IMR-90 (cell line): Measurements from ENCODE around the gene PDXDC1. TPM values are rescaled to one million over a fixed set of nuclear protein-coding genes. Genes with fewer than 3 reads are reported as not detected.

Experiments
- ATAC-seq: fragments of 200-7000 bp; cut with Tn5 transposase; 2 replicates; pipeline ENCODE4 v1.9.1; 2020; ENCODE audit warnings: low read depth, mild to moderate bottlenecking, moderate library complexity
- BruUV-seq: library from RNA; stranded (reverse); fragments of 400-500 nt; replicated peaks from 2 replicates; lab custom pipeline; 2021; lab: Mats Ljungman, UMichigan
- CTCF ChIA-PET: fragments of 300-600 bp; formaldehyde crosslinking; extraction: SDS; loops from one replicate; lab custom pipeline; 2021; ENCODE audit warnings: antibody characterized with exemption; lab: Yijun Ruan, JAX
- POLR2A ChIA-PET: fragments of 300-600 bp; sonication (Branson Sonifier 250); formaldehyde crosslinking; loops from one replicate; lab custom pipeline; 2022; ENCODE audit warnings: antibody characterized with exemption; ENCODE audit not compliant: unreplicated experiment; lab: Charles Lee
- DNase-seq: peaks from one replicate; pipeline ENCODE4 v3.0.0; 2013
- H2AFZ ChIP-seq: replicated peaks from 2 replicates; pipeline ENCODE3; 2013; ENCODE audit warnings: low read length, mild to moderate bottlenecking; ENCODE audit not compliant: poor library complexity
- H2AK5ac ChIP-seq: 2 replicates; pipeline ENCODE4 v1.6.1; 2013; ENCODE audit warnings: low read depth, low read length, inconsistent platforms
- H2AK9ac ChIP-seq: replicated peaks from 2 replicates; pipeline ENCODE3; 2013; ENCODE audit warnings: mild to moderate bottlenecking, low read depth, low read length, moderate library complexity; ENCODE audit not compliant: poor library complexity
- H2BK120ac ChIP-seq: 2 replicates; pipeline ENCODE4 v1.6.1; 2013; ENCODE audit warnings: low read depth, low read length, inconsistent platforms
- H2BK15ac ChIP-seq: 3 replicates; pipeline ENCODE4 v1.6.1; 2013; ENCODE audit warnings: low read depth, low read length, inconsistent platforms
- H2BK20ac ChIP-seq: 2 replicates; pipeline ENCODE4 v1.6.1; 2013; ENCODE audit warnings: low read depth, mild to moderate bottlenecking, inconsistent platforms, low read length, moderate library complexity
- H2BK5ac ChIP-seq: 2 replicates; pipeline ENCODE4 v1.6.1; 2013; ENCODE audit warnings: mild to moderate bottlenecking, low read depth, low read length, inconsistent platforms; ENCODE audit not compliant: poor library complexity, severe bottlenecking
- H3K14ac ChIP-seq: replicated peaks from 2 replicates; pipeline ENCODE4 v1.6.1; 2013; ENCODE audit warnings: low read depth, low read length, inconsistent platforms
- H3K18ac ChIP-seq: 2 replicates; pipeline ENCODE4 v1.6.1; 2013; ENCODE audit warnings: low read depth, low read length, control low read depth
- H3K23ac ChIP-seq: 2 replicates; pipeline ENCODE4 v1.6.1; 2013; ENCODE audit warnings: low read depth, low read length, inconsistent platforms
- H3K27ac ChIP-seq: 2 replicates; pipeline ENCODE4 v1.5.1; 2013; ENCODE audit warnings: mild to moderate bottlenecking, control low read depth, low read length; ENCODE audit not compliant: insufficient read depth
- H3K27me3 ChIP-seq: 2 replicates; pipeline ENCODE4 v1.6.1; 2013; ENCODE audit warnings: low read length; ENCODE audit not compliant: control insufficient read depth, insufficient read depth
- H3K36me3 ChIP-seq: 2 replicates; pipeline ENCODE4 v1.6.1; 2013; ENCODE audit warnings: low read length, mixed read lengths; ENCODE audit not compliant: control insufficient read depth, insufficient read depth
- H3K4ac ChIP-seq: 2 replicates; pipeline ENCODE4 v1.6.1; 2013; ENCODE audit warnings: low read depth, low read length, inconsistent platforms
- H3K4me1 ChIP-seq: 2 replicates; pipeline ENCODE4 v1.6.1; 2013; ENCODE audit warnings: low read length, mixed read lengths; ENCODE audit not compliant: control insufficient read depth, insufficient read depth
- H3K4me2 ChIP-seq: 2 replicates; pipeline ENCODE4 v1.6.1; 2013; ENCODE audit warnings: low read depth, mild to moderate bottlenecking, control low read depth, low read length, moderate library complexity
- H3K4me3 ChIP-seq: 2 replicates; pipeline ENCODE4 v1.5.1; 2013; ENCODE audit warnings: low read depth, mild to moderate bottlenecking, control low read depth, low read length, moderate library complexity; ENCODE audit not compliant: insufficient read depth
- H3K56ac ChIP-seq: 2 replicates; pipeline ENCODE4 v1.6.1; 2013; ENCODE audit warnings: low read length, inconsistent platforms; ENCODE audit not compliant: insufficient read depth; ENCODE audit errors: extremely low read depth
- H3K79me1 ChIP-seq, 2 experiments: 2 replicates each; pipeline ENCODE4 v1.6.1; 2013; ENCODE audit warnings: low read length in 2 of 2, inconsistent platforms in 1 of 2, low read depth in 1 of 2
- H3K9ac ChIP-seq: 2 replicates; pipeline ENCODE4 v1.6.1; 2013; ENCODE audit warnings: low read depth, low read length, control low read depth
- H3K9me1 ChIP-seq: 2 replicates; pipeline ENCODE4 v1.6.1; 2013; ENCODE audit warnings: low read length, inconsistent platforms; ENCODE audit not compliant: insufficient read depth
- H3K9me3 ChIP-seq: 2 replicates; pipeline ENCODE4 v1.6.1; 2013; ENCODE audit warnings: low read length; ENCODE audit not compliant: control insufficient read depth, insufficient read depth
- H4K20me1 ChIP-seq: 2 replicates; pipeline ENCODE4 v1.6.1; 2013; ENCODE audit warnings: low read length, inconsistent platforms; ENCODE audit not compliant: insufficient read depth
- H4K5ac ChIP-seq: 2 replicates; pipeline ENCODE4 v1.6.1; 2013; ENCODE audit warnings: mild to moderate bottlenecking, low read depth, low read length, control low read depth
- H4K8ac ChIP-seq, 2 experiments: 2 replicates each; pipeline ENCODE4 v1.6.1; 2013; ENCODE audit warnings: low read depth in 2 of 2, low read length in 2 of 2, control low read depth in 1 of 2, inconsistent platforms in 1 of 2
- H4K91ac ChIP-seq: 2 replicates; pipeline ENCODE4 v1.6.1; 2013; ENCODE audit warnings: low read depth, low read length, inconsistent platforms; ENCODE audit not compliant: insufficient read depth
- BHLHE40 ChIP-seq: fragments of 150-350 bp; IDR thresholded peaks from 2 replicates; pipeline ENCODE4 v1.6.1; 2016; ENCODE audit warnings: mild to moderate bottlenecking, low read depth, low read length
- CEBPB ChIP-seq: IDR thresholded peaks from 2 replicates; pipeline ENCODE4 v1.6.1; 2012; ENCODE audit warnings: low read depth, low read length, improper control_type of control experiment
- CHD1 ChIP-seq: IDR thresholded peaks from 2 replicates; pipeline ENCODE4 v1.6.1; 2012; ENCODE audit warnings: low read depth, low read length, improper control_type of control experiment
- FOS ChIP-seq: fragments of 150-350 bp; IDR thresholded peaks from 2 replicates; pipeline ENCODE4 v1.6.1; 2016; ENCODE audit warnings: low read depth, low read length
- MAFK ChIP-seq: IDR thresholded peaks from 2 replicates; pipeline ENCODE4 v1.6.1; 2012; ENCODE audit warnings: low read depth, low read length, improper control_type of control experiment
- MAZ ChIP-seq: IDR thresholded peaks from 2 replicates; pipeline ENCODE4 v1.6.1; 2012; ENCODE audit warnings: low read depth, mild to moderate bottlenecking, low read length, improper control_type of control experiment, moderate library complexity, borderline replicate concordance
- MXI1 ChIP-seq: IDR thresholded peaks from 2 replicates; pipeline ENCODE4 v1.6.1; 2012; ENCODE audit warnings: low read depth, mild to moderate bottlenecking, low read length, moderate library complexity, borderline replicate concordance
- POLR2A ChIP-seq: IDR thresholded peaks from 2 replicates; pipeline ENCODE4 v1.6.1; 2012; ENCODE audit warnings: mild to moderate bottlenecking, low read depth, low read length
- RAD21 ChIP-seq: IDR thresholded peaks from 2 replicates; pipeline ENCODE4 v1.6.1; 2012; ENCODE audit warnings: low read length, improper control_type of control experiment
- RCOR1 ChIP-seq: IDR thresholded peaks from 2 replicates; pipeline ENCODE4 v1.6.1; 2012; ENCODE audit warnings: mild to moderate bottlenecking, low read length, improper control_type of control experiment; ENCODE audit not compliant: insufficient replicate concordance
- SMC3 ChIP-seq: fragments of 150-350 bp; IDR thresholded peaks from 2 replicates; pipeline ENCODE4 v1.6.1; 2016; ENCODE audit warnings: low read depth, mild to moderate bottlenecking, antibody characterized with exemption, low read length, moderate library complexity
- WGBS, 2 experiments: methylation state at CpG; one replicate each; pipeline versions ENCODE4 v1.1.5 to v1.1.7; 2013; ENCODE audit warnings: missing lambda C conversion rate in 2 of 2; ENCODE audit not compliant: insufficient read length in 1 of 2; ENCODE audit errors: extremely low coverage in 2 of 2; 5-methylcytosine and 5-hydroxymethylcytosine counted together
- dilution Hi-C: fragments of 300-500 bp; cut with HindIII; formaldehyde crosslinking; loops from one replicate; pipeline ENCODE4 v1.14.3; 2018; ENCODE audit warnings: low sequenced_read_pairs; ENCODE audit not compliant: unreplicated experiment
- in situ Hi-C: fragments of 300-500 bp; cut with MboI; formaldehyde crosslinking; loops from 3 replicates; pipeline ENCODE4 v1.14.3; 2019; ENCODE audit warnings: low sequenced_read_pairs, inconsistent platforms, mixed read lengths
- intact Hi-C: fragments of 100-400 bp; cut with micrococcal nuclease; formaldehyde crosslinking; loops from 2 replicates; pipeline ENCODE4 v1.10.0; 2022
- polyA plus RNA-seq, 3 experiments: library from polyadenylated mRNA; depleted of rRNA; stranded (reverse); fragments of >200 nt; gene quantifications; 2 replicates each; pipeline ENCODE4 v1.2.3, GENCODE V29; 2012; ENCODE audit warnings: low replicate concordance in 1 of 3
- total RNA-seq: library from RNA; depleted of rRNA; stranded (reverse); fragments of >200 nt; gene quantifications from 2 replicates; pipeline ENCODE4 v1.2.3, GENCODE V29; 2012
- TF ChIP-seq, protein P1 (sequence below): conservative IDR thresholded peaks from 2 replicates; pipeline ENCODE4 v1.5.1; 2012; ENCODE audit warnings: mild to moderate bottlenecking, low read depth, low read length, improper control_type of control experiment

The PDXDC1 gene
- total and polyA plus RNA-seq, 2 of the 4 experiments (the other 2 are of a cell fraction), result 68.7 to 117 TPM

DNA sequence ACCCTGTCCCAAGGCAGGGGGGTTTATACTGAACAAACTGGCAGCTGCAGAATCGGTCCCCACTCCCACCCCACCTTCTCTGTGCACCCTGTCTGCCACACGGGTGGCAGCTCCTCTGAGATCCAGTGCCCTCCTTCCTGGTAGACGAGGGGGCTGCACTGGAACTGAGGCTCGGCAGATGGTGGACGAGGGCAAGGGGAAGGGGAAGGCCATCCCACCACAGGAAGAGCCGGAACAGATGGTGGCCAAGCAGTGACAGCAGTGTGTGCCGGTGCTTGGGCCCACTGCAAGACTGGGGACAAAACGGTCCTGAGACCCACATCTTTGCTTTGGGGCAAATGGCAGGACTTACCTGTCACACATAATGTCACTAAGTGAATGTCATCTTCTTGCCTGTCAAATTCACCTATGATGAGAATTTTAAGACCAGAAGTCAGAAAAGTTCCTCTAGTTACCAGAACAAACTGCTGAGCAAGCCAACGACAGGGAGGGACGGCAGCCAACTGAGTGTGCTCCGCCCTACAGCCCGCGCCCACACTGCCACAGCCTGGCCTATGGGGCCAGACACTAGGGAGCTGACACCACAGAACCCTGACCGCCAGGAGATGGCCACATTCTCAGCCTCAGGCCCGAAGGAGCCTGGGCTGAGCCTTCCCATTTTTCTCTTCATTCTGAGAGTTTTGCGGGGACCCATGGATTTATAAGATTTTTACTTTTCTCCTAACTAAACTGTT, 66.6 kb downstream of the PDXDC1 start:
- 0 out of 2 replicates have a peak overlapping the region, but pooled peaks have one; percentile 24 for H3K23ac ChIP-seq
- H3K4me2 ChIP-seq, result no peak overlapping the region
- H2BK15ac ChIP-seq, result no peak overlapping the region
- H3K27me3 ChIP-seq, result no peaks in the 10 kb centered on the region
- H2AK5ac ChIP-seq, result 0 out of 2 replicates have a peak overlapping the region, but pooled peaks have one; percentile 24
- TF ChIP-seq SMC3 (no peak), FOS (no peak), CHD1 (no peak), MXI1 (no peak), RAD21 (no peak), POLR2A (no peak), CEBPB (no peak), BHLHE40 (no peak), MAFK (peak; percentile 33; the same call in 1 of the 2 replicates), MAZ (no peak), RCOR1 (no peak)
- TF ChIP-seq, protein P1, sequence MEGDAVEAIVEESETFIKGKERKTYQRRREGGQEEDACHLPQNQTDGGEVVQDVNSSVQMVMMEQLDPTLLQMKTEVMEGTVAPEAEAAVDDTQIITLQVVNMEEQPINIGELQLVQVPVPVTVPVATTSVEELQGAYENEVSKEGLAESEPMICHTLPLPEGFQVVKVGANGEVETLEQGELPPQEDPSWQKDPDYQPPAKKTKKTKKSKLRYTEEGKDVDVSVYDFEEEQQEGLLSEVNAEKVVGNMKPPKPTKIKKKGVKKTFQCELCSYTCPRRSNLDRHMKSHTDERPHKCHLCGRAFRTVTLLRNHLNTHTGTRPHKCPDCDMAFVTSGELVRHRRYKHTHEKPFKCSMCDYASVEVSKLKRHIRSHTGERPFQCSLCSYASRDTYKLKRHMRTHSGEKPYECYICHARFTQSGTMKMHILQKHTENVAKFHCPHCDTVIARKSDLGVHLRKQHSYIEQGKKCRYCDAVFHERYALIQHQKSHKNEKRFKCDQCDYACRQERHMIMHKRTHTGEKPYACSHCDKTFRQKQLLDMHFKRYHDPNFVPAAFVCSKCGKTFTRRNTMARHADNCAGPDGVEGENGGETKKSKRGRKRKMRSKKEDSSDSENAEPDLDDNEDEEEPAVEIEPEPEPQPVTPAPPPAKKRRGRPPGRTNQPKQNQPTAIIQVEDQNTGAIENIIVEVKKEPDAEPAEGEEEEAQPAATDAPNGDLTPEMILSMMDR, result 0 out of 2 replicates have a peak, but pooled peaks have one; percentile 9
- H2AK9ac ChIP-seq, result no peak overlapping the region
- H3K4me1 ChIP-seq, result no peaks in the 10 kb centered on the region
- H4K5ac ChIP-seq, result no peak overlapping the region
- no peak overlapping the region for H2BK5ac ChIP-seq
- no peak overlapping the region for H3K4me3 ChIP-seq
- POLR2A ChIA-PET, result no interaction called here
- no peak overlapping the region for H3K56ac ChIP-seq
- H4K20me1 ChIP-seq, result peaks cover 4% of the 10 kb centered on the region; the same call in 1 of the 2 replicates
- dilution Hi-C loops, result no loop called here
- H3K9me1 ChIP-seq, result peaks cover 4% of the 10 kb centered on the region
- DNase-seq (peak; percentile 48), ATAC-seq (peak; percentile 94)
- H3K36me3 ChIP-seq, result peaks cover 55% of the 10 kb centered on the region
- H3K4ac ChIP-seq, result peak overlapping the region; percentile 9; the same call in 1 of the 2 replicates
- H3K79me1 ChIP-seq, result peaks cover 14 to 32% of the 10 kb centered on the region in 2 experiments
- CTCF ChIA-PET, result no interaction called here
- no peak overlapping the region for H4K91ac ChIP-seq
- H3K14ac ChIP-seq, result no peak overlapping the region
- in situ Hi-C loops, result no loop called here
- H2BK20ac ChIP-seq, result no peak overlapping the region
- BruUV-seq, result no TSS peak
- H3K27ac ChIP-seq, result no peak overlapping the region
- H2BK120ac ChIP-seq, result no peak overlapping the region
- WGBS, 2 experiments, result 55% methylated on average over 5 of the region's 16 CpGs; no CpG with 5 or more reads in 1 of the 2 experiments
- no peak overlapping the region for H3K18ac ChIP-seq
- H2AFZ ChIP-seq, result peak overlapping the region; percentile 18
- H4K8ac ChIP-seq, result no peak overlapping the region
- H3K9me3 ChIP-seq, result no peaks in the 10 kb centered on the region
- H3K9ac ChIP-seq, result no peak overlapping the region
- intact Hi-C loops, result no loop called here
